ENCODE measurements around the gene NCOA6.

The NCOA6 gene

GRCh38 chr20:34872622-34873224, 47.3 kb upstream of the NCOA6 start, which contains the start of gene GGT7:
Gene GGT7, minus strand, starts transcription at chr20:34872856. Its CDS starts 41 bp downstream, at chr20:34872815.
- Histone ChIP-seq H3K79me2 (ENCODE audit: insufficient read depth, low read length) (no peaks in the 10 kb centered on the region), H3K9ac (ENCODE audit: low read length) (peak within 1 kb of the TSS; percentile 70), H3K36me3 (ENCODE audit: insufficient read depth, low read length) (no peaks in the 10 kb centered on the region), H3K27me3 (ENCODE audit: insufficient read depth, low read length) (no peaks in the 10 kb centered on the region), H2AFZ (ENCODE audit: low read length) (peak within 1 kb of the TSS; percentile 55; the same call in 1 of the 2 replicates), H3K27ac (ENCODE audit: low read depth, low read length, poor library complexity, severe bottlenecking) (no peak within 1 kb of the TSS), H3K4me2 (ENCODE audit: low read length) (peak within 1 kb of the TSS; percentile 67), H3K4me3 (ENCODE audit: low read depth, low read length, poor library complexity, severe bottlenecking) (peak within 1 kb of the TSS; percentile 63), H3K9me3 (ENCODE audit: low read length) (no peaks in the 10 kb centered on the region), H3F3A (ENCODE audit: insufficient read depth, low read length) (no peaks in the 10 kb centered on the region), H3K9me2 (ENCODE audit: low read depth, low read length) (no peaks in the 10 kb centered on the region), H3K4me1 (ENCODE audit: insufficient read depth, low read length, severe bottlenecking) (peaks cover 31% of the 10 kb centered on the region), H4K20me1 (ENCODE audit: insufficient read depth, low read length) (no peaks in the 10 kb centered on the region)
- TF ChIP-seq CTCF (IDR thresholded peaks at IDR 0.05; ENCODE audit: low read length): peak; percentile 77
- TF ChIP-seq EZH2 (IDR thresholded peaks at IDR 0.05; ENCODE audit: borderline replicate concordance, low read length): no peak

- Histone ChIP-seq H3K9ac (ENCODE audit: low read length) (peak overlapping the region; percentile 70), H3K79me2 (ENCODE audit: insufficient read depth, low read length) (no peaks in the 10 kb centered on the region), H3K36me3 (ENCODE audit: insufficient read depth, low read length) (no peaks in the 10 kb centered on the region), H4K20me1 (ENCODE audit: insufficient read depth, low read length) (no peaks in the 10 kb centered on the region), H3K4me3 (ENCODE audit: low read depth, low read length, poor library complexity, severe bottlenecking) (peak overlapping the region; percentile 63), H3F3A (ENCODE audit: insufficient read depth, low read length) (no peaks in the 10 kb centered on the region), H3K4me1 (ENCODE audit: insufficient read depth, low read length, severe bottlenecking) (peaks cover 31% of the 10 kb centered on the region), H3K27ac (ENCODE audit: low read depth, low read length, poor library complexity, severe bottlenecking) (no peak overlapping the region), H3K27me3 (ENCODE audit: insufficient read depth, low read length) (no peaks in the 10 kb centered on the region), H3K4me2 (ENCODE audit: low read length) (peak overlapping the region; percentile 67), H3K9me3 (ENCODE audit: low read length) (no peaks in the 10 kb centered on the region), H2AFZ (ENCODE audit: low read length) (peak overlapping the region; percentile 55; the same call in 1 of the 2 replicates), H3K9me2 (ENCODE audit: low read depth, low read length) (no peaks in the 10 kb centered on the region)
- no peak for TF ChIP-seq CTCF (IDR thresholded peaks at IDR 0.05; ENCODE audit: low read length)
These were observed 46.6 kb upstream of the NCOA6 start for GRCh38 chr20:34871966-34872621.

GRCh38 chr20:34871320-34871926, 46.0 kb upstream of the NCOA6 start:
- Histone ChIP-seq H3K4me1 (ENCODE audit: insufficient read depth, low read length, severe bottlenecking) (peaks cover 27% of the 10 kb centered on the region), H3K36me3 (ENCODE audit: insufficient read depth, low read length) (no peaks in the 10 kb centered on the region), H3K9ac (ENCODE audit: low read length) (no peak overlapping the region; the same call in 1 of the 2 replicates), H4K20me1 (ENCODE audit: insufficient read depth, low read length) (no peaks in the 10 kb centered on the region), H3F3A (ENCODE audit: insufficient read depth, low read length) (no peaks in the 10 kb centered on the region), H3K27ac (ENCODE audit: low read depth, low read length, poor library complexity, severe bottlenecking) (no peak overlapping the region), H3K9me2 (ENCODE audit: low read depth, low read length) (no peaks in the 10 kb centered on the region), H2AFZ (ENCODE audit: low read length) (no peak overlapping the region), H3K4me3 (ENCODE audit: low read depth, low read length, poor library complexity, severe bottlenecking) (peak overlapping the region; percentile 63), H3K9me3 (ENCODE audit: low read length) (no peaks in the 10 kb centered on the region), H3K79me2 (ENCODE audit: insufficient read depth, low read length) (no peaks in the 10 kb centered on the region), H3K4me2 (ENCODE audit: low read length) (peak overlapping the region; percentile 67; the same call in 1 of the 2 replicates), H3K27me3 (ENCODE audit: insufficient read depth, low read length) (no peaks in the 10 kb centered on the region)
- TF ChIP-seq CTCF (IDR thresholded peaks at IDR 0.05; ENCODE audit: low read length) (no peak), EZH2 (IDR thresholded peaks at IDR 0.05; ENCODE audit: borderline replicate concordance, low read length) (no peak)
